HFF-Myc (cell line): ENCODE results near the gene TENT4A.
"Not testable (repeated sequence)": the region's sequence is repeated elsewhere in the genome, so short reads cannot be mapped to it uniquely, and the experiment has no call there.

Experiments used
- DNase-seq: peaks from one replicate; pipeline ENCODE4 v3.0.0-alpha.2; 2011; ENCODE audit warnings: low read depth; ENCODE audit errors: extremely low read depth
- H3K4me3 ChIP-seq: replicated peaks from 2 replicates; pipeline ENCODE4 v1.5.1; 2011; ENCODE audit warnings: low read depth, mild to moderate bottlenecking, control low read depth, low read length
- CTCF ChIP-seq: IDR thresholded peaks from 2 replicates; pipeline ENCODE4 v1.5.1; 2012; ENCODE audit warnings: mild to moderate bottlenecking, low read depth, low read length, control low read depth; ENCODE audit errors: missing control alignments

Gene TENT4A

GRCh38 chr5:6770826-6771607, 57.8 kb downstream of the TENT4A start:
- H3K4me3 ChIP-seq, result no peak overlapping the region
- no peak for TF ChIP-seq CTCF
- no peak for DNase-seq

GRCh38 chr5:6772886-6773285, 59.7 kb downstream of the TENT4A start:
- no peak for TF ChIP-seq CTCF
- DNase-seq, result no peak
- H3K4me3 ChIP-seq, result no peak overlapping the region

- no peak overlapping the region for H3K4me3 ChIP-seq
- no peak for TF ChIP-seq CTCF
- no peak for DNase-seq
These were observed 60.3 kb downstream of the TENT4A start for GRCh38 chr5:6773342-6774035.

- not testable (repeated sequence) for DNase-seq, H3K4me3 ChIP-seq
These were observed 61.0 kb downstream of the TENT4A start for GRCh38 chr5:6774207-6774606.

- no peak for DNase-seq
- no peak for TF ChIP-seq CTCF
- H3K4me3 ChIP-seq, result no peak overlapping the region
These were observed 61.5 kb downstream of the TENT4A start for GRCh38 chr5:6774721-6775204.

GRCh38 chr5:6775571-6775970, 62.3 kb downstream of the TENT4A start:
- DNase-seq, result no peak
- H3K4me3 ChIP-seq, result no peak overlapping the region
- TF ChIP-seq CTCF, result no peak

- peak; percentile 68 for TF ChIP-seq CTCF
- no peak overlapping the region for H3K4me3 ChIP-seq
- DNase-seq, result no peak
These were observed 67.7 kb downstream of the TENT4A start for GRCh38 chr5:6780802-6781391.
